WTC11 (cell line): ENCODE data around the gene LHFPL6. TPM values are rescaled to one million over a fixed set of nuclear protein-coding genes. Genes with fewer than 3 reads are reported as not detected.

Experiments
- ATAC-seq: fragments of 200-7000 bp; cut with Tn5 transposase; 2 replicates; pipeline ENCODE4 v1.10.0; 2021; ENCODE audit warnings: mild to moderate bottlenecking, moderate library complexity
- CTCF ChIA-PET: fragments of 300-600 bp; sonication (Branson Sonifier 250); formaldehyde crosslinking; loops from one replicate; lab custom pipeline; 2021; ENCODE audit warnings: antibody characterized with exemption; lab: Charles Lee
- POLR2A ChIA-PET: fragments of 350-600 bp; sonication (Branson Sonifier 250); formaldehyde crosslinking; loops from one replicate; lab custom pipeline; 2021; ENCODE audit warnings: antibody characterized with exemption; lab: Charles Lee
- DNase-seq: peaks from one replicate; pipeline ENCODE4 v3.0.0; 2021; ENCODE audit warnings: low spot score
- H3K27ac Mint-ChIP-seq: 2 replicates; pipeline ENCODE4 v1.8.0; 2021; ENCODE audit warnings: mixed read lengths
- H3K27me3 Mint-ChIP-seq: 2 replicates; pipeline ENCODE4 v1.8.0; 2021; ENCODE audit warnings: low read depth, mild to moderate bottlenecking, moderate library complexity, mixed read lengths
- H3K36me3 Mint-ChIP-seq: 2 replicates; pipeline ENCODE4 v1.8.0; 2021; ENCODE audit warnings: mixed read lengths
- H3K4me1 Mint-ChIP-seq: 2 replicates; pipeline ENCODE4 v1.8.0; 2022; ENCODE audit warnings: mixed read lengths
- H3K4me3 Mint-ChIP-seq: 2 replicates; pipeline ENCODE4 v1.8.0; 2021; ENCODE audit warnings: mild to moderate bottlenecking, moderate library complexity, mixed read lengths
- H3K9me3 Mint-ChIP-seq: 2 replicates; pipeline ENCODE4 v1.8.0; 2021; ENCODE audit warnings: mixed read lengths
- ARID4B ChIP-seq: sonication (generic); formaldehyde crosslinking; IDR thresholded peaks from 2 replicates; pipeline ENCODE4 v1.8.0; 2023; ENCODE audit warnings: missing genetic modification reagents, mild to moderate bottlenecking, borderline replicate concordance
- CDX4 ChIP-seq: fragments of 250-450 bp; sonication (Bioruptor Pico); IDR thresholded peaks from 2 replicates; pipeline ENCODE4 v1.9.0; 2021; ENCODE audit warnings: moderate library complexity, mild to moderate bottlenecking, inconsistent platforms, borderline replicate concordance
- GTF2I ChIP-seq: fragments of 250-450 bp; sonication (Bioruptor Pico); conservative IDR thresholded peaks from 2 replicates; pipeline ENCODE4 v1.4.0; 2021; ENCODE audit warnings: mild to moderate bottlenecking
- IRF2 ChIP-seq: sonication (generic); formaldehyde crosslinking; IDR thresholded peaks from 2 replicates; pipeline ENCODE4 v1.8.0; 2022; ENCODE audit warnings: low read depth, missing genetic modification reagents, borderline replicate concordance
- MYBL2 ChIP-seq: sonication (generic); formaldehyde crosslinking; IDR thresholded peaks from 2 replicates; pipeline ENCODE4 v1.8.1; 2023; ENCODE audit warnings: mild to moderate bottlenecking, moderate library complexity, missing genetic modification reagents
- NR3C1 ChIP-seq: sonication (generic); formaldehyde crosslinking; conservative IDR thresholded peaks from 2 replicates; pipeline ENCODE4 v1.8.1; 2023; ENCODE audit warnings: low read depth, mild to moderate bottlenecking, missing genetic modification reagents
- SMAD3 ChIP-seq: sonication (generic); formaldehyde crosslinking; IDR thresholded peaks from 2 replicates; pipeline ENCODE4 v1.8.0; 2022; ENCODE audit warnings: missing genetic modification reagents, mild to moderate bottlenecking, borderline replicate concordance
- ZNF317 ChIP-seq: sonication (generic); formaldehyde crosslinking; IDR thresholded peaks from 2 replicates; pipeline ENCODE4 v1.8.1; 2023; ENCODE audit warnings: low read depth, mild to moderate bottlenecking, moderate library complexity, missing genetic modification reagents, borderline replicate concordance
- total RNA-seq: library from RNA; stranded (reverse); gene quantifications from 3 replicates; pipeline ENCODE4 v1.2.3, GENCODE V29; 2021
- TF ChIP-seq, protein P1 (sequence below): sonication (generic); formaldehyde crosslinking; IDR thresholded peaks from 2 replicates; pipeline ENCODE4 v1.8.1; 2022; ENCODE audit warnings: mild to moderate bottlenecking, missing genetic modification reagents, moderate library complexity, borderline replicate concordance
- TF ChIP-seq, protein P2 (sequence below): sonication (generic); formaldehyde crosslinking; conservative IDR thresholded peaks from 2 replicates; pipeline ENCODE4 v1.8.1; 2023; ENCODE audit warnings: mild to moderate bottlenecking, low read depth, missing genetic modification reagents, moderate library complexity
- TF ChIP-seq, protein P3 (sequence below): fragments of 200-600 bp; IDR thresholded peaks from 2 replicates; pipeline ENCODE4 v1.8.0; 2022; ENCODE audit warnings: antibody characterized with exemption
- TF ChIP-seq, protein P4 (sequence below): sonication (generic); formaldehyde crosslinking; IDR thresholded peaks from 2 replicates; pipeline ENCODE4 v1.8.0; 2022; ENCODE audit warnings: mild to moderate bottlenecking, missing genetic modification reagents

Gene LHFPL6
- total RNA-seq, 1 experiment from 2014 or later, result 4.5 TPM

- Mint-ChIP-seq H3K27me3 (no peaks in the 10 kb centered on the region; the same call in 1 of the 2 replicates), H3K4me1 (no peaks in the 10 kb centered on the region), H3K9me3 (0 out of 2 replicates have a peak, but pooled peaks cover 2% of the 10 kb centered on the region), H3K36me3 (no peaks in the 10 kb centered on the region), H3K27ac (no peak overlapping the region), H3K4me3 (no peak overlapping the region)
- ChIA-PET CTCF (interaction anchor here (1.2 kb wide), 1 partner anchor 153 kb away, joined by 3 read pairs; no protein-coding TSS in a partner anchor), POLR2A (no interaction called here)
- TF ChIP-seq GTF2I (no peak), SMAD3 (CRISPR knock-in tag) (no peak)
- no peak for ATAC-seq
- no peak for DNase-seq
Observed at GRCh38 chr13:39462906-39463305, 140.1 kb downstream of the LHFPL6 start.

DNA sequence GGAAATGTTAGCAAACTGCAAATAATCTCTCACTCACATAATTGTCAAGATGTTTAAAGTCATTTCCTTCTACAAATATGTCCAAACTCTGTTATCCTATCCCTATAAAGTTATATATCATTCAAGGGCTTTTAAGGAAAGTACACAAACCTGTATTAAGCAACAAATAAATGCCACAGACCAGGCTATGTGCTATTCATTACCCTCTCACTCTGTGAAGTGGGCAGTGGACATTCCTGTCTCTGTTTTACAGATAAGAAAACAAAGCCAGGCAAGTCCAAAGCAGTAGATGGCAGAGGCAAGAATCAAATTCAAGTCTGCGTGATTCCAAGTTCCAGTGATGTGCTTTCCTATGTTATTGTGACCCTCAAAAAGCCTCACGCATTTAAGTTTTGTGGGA is 140.6 kb downstream of the LHFPL6 start:
- ChIA-PET POLR2A (no interaction called here), CTCF (interaction anchor here (1.2 kb wide), 1 partner anchor 154 kb away, joined by 3 read pairs; no protein-coding TSS in a partner anchor)
- H3K9me3 Mint-ChIP-seq, result peaks cover 4% of the 10 kb centered on the region
- DNase-seq (no peak), ATAC-seq (no peak)
- no peak overlapping the region for H3K27ac Mint-ChIP-seq
- TF ChIP-seq CDX4 (CRISPR knock-in tag) (no peak), IRF2 (CRISPR knock-in tag) (no peak), NR3C1 (CRISPR knock-in tag) (no peak), ZNF317 (CRISPR knock-in tag) (no peak), ARID4B (no peak), MYBL2 (CRISPR knock-in tag) (no peak)
- TF ChIP-seq, protein P1, sequence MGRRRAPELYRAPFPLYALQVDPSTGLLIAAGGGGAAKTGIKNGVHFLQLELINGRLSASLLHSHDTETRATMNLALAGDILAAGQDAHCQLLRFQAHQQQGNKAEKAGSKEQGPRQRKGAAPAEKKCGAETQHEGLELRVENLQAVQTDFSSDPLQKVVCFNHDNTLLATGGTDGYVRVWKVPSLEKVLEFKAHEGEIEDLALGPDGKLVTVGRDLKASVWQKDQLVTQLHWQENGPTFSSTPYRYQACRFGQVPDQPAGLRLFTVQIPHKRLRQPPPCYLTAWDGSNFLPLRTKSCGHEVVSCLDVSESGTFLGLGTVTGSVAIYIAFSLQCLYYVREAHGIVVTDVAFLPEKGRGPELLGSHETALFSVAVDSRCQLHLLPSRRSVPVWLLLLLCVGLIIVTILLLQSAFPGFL (CRISPR knock-in tag), result no peak
- TF ChIP-seq, protein P2, sequence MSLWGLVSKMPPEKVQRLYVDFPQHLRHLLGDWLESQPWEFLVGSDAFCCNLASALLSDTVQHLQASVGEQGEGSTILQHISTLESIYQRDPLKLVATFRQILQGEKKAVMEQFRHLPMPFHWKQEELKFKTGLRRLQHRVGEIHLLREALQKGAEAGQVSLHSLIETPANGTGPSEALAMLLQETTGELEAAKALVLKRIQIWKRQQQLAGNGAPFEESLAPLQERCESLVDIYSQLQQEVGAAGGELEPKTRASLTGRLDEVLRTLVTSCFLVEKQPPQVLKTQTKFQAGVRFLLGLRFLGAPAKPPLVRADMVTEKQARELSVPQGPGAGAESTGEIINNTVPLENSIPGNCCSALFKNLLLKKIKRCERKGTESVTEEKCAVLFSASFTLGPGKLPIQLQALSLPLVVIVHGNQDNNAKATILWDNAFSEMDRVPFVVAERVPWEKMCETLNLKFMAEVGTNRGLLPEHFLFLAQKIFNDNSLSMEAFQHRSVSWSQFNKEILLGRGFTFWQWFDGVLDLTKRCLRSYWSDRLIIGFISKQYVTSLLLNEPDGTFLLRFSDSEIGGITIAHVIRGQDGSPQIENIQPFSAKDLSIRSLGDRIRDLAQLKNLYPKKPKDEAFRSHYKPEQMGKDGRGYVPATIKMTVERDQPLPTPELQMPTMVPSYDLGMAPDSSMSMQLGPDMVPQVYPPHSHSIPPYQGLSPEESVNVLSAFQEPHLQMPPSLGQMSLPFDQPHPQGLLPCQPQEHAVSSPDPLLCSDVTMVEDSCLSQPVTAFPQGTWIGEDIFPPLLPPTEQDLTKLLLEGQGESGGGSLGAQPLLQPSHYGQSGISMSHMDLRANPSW, result no peak
- TF ChIP-seq, protein P3, sequence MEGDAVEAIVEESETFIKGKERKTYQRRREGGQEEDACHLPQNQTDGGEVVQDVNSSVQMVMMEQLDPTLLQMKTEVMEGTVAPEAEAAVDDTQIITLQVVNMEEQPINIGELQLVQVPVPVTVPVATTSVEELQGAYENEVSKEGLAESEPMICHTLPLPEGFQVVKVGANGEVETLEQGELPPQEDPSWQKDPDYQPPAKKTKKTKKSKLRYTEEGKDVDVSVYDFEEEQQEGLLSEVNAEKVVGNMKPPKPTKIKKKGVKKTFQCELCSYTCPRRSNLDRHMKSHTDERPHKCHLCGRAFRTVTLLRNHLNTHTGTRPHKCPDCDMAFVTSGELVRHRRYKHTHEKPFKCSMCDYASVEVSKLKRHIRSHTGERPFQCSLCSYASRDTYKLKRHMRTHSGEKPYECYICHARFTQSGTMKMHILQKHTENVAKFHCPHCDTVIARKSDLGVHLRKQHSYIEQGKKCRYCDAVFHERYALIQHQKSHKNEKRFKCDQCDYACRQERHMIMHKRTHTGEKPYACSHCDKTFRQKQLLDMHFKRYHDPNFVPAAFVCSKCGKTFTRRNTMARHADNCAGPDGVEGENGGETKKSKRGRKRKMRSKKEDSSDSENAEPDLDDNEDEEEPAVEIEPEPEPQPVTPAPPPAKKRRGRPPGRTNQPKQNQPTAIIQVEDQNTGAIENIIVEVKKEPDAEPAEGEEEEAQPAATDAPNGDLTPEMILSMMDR, result no peak
- TF ChIP-seq, protein P4, sequence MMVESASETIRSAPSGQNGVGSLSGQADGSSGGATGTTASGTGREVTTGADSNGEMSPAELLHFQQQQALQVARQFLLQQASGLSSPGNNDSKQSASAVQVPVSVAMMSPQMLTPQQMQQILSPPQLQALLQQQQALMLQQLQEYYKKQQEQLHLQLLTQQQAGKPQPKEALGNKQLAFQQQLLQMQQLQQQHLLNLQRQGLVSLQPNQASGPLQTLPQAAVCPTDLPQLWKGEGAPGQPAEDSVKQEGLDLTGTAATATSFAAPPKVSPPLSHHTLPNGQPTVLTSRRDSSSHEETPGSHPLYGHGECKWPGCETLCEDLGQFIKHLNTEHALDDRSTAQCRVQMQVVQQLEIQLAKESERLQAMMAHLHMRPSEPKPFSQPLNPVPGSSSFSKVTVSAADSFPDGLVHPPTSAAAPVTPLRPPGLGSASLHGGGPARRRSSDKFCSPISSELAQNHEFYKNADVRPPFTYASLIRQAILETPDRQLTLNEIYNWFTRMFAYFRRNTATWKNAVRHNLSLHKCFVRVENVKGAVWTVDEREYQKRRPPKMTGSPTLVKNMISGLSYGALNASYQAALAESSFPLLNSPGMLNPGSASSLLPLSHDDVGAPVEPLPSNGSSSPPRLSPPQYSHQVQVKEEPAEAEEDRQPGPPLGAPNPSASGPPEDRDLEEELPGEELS (CRISPR knock-in tag), result no peak
- no peaks in the 10 kb centered on the region for H3K36me3 Mint-ChIP-seq
- no peak overlapping the region for H3K4me3 Mint-ChIP-seq
- H3K4me1 Mint-ChIP-seq, result no peaks in the 10 kb centered on the region
- no peaks in the 10 kb centered on the region; the same call in 1 of the 2 replicates for H3K27me3 Mint-ChIP-seq
